Measurements from ENCODE around the gene ATXN1L.
A peak's percentile ranks its signal among the peaks of the same experiment; 100 is the strongest.
"Not testable (repeated sequence)": the region's sequence is repeated elsewhere in the genome, so short reads cannot be mapped to it uniquely, and the experiment has no call there.

The ATXN1L gene

GRCh38 chr16:71853413-71853812 lies 7.6 kb downstream of the ATXN1L start:
- peak; percentile 48 for DNase-seq (ENCODE audit: low spot score)

DNA sequence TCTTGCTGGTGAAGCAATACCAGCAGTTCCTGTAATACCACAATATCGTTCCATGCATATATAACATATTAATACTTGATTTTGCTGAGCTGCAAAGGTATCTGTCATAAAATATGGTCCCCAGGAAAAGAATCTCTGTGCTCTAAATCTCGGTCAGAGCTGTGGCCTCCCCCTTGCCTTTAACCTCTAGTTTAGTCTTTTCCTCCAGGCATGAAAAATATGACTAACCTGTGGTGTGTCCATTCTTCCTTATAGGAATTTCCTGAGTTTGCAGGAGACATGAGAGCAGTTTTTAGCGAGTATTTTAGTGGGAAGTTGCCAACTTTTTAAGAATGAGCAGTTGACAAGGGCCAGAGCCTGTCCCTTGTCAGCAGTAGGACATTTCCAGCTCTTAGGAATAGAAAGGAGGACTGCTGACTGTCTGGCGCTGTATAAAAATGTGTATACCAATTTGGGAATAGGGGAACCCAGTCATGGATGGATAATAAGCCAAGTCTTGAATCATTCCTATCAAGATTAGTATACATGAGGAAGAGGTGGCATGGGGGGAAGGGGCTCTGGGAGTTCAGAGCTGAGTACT lies 8.7 kb downstream of the ATXN1L start:
- no peak for DNase-seq (ENCODE audit: low spot score)

GRCh38 chr16:71855937-71856662 lies 10.3 kb downstream of the ATXN1L start:
- DNase-seq (ENCODE audit: low spot score) = no peak

DNA sequence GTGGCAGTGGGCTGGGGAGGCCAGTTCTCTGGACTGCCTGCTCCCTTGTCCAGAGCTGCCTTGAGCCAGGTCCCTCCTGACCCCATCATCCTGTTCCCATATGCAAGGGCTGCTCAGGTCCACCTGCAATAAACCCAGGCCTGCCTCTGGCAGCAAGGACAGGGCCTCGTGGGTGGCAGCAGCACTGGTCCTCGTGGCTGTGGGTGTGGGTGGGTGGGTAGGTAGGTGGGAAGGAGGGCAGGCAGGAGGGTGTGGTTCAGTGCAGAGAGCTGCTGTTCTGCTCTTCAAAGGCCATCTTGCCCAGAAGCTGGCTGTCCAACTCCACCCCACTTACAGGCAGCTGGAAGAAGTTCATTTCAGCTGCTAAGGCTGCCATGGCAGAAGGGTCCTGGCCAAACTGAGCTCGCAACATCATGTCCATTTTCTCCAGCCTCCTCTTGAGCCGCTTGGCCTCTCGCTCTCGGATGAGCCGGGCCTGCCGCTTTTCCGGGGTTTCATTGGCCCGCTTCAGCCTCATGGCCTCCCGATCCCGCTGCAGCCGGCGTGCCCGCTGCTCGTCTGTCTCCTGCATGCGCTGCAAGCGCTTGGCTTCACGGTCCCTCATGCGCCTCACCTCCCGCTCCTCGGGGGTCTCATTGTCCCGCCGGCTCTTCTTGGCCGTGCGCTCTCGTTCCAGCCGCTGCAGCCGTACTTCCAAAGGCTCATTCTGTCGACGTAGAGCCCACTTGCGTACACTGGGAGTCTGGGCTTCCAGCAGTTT lies 14.2 kb downstream of the ATXN1L start:
- no peak for DNase-seq (ENCODE audit: low spot score)

DNA sequence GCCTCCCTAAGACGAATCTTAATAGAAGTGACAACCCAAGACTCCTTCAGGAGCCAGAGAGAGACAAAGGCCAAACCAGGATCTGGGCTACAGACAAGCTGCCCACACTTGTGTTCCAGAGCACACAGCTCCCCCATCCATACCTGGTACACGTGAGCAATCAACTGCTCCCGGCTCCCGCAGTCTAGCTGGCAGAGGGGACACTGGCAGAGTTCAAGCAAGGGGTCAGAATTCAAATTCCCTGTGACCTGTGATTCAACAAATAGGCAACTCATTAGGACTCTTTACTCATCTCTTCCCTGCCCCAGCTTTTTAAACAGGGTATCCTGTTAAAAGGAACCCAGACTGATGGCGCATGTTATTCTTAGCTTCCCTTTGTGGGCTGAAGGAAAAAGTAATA lies 18.2 kb downstream of the ATXN1L start:
- no peak for DNase-seq (ENCODE audit: low spot score)

GRCh38 chr16:71865173-71865863 lies 19.5 kb downstream of the ATXN1L start:
- no peak for DNase-seq (ENCODE audit: low spot score)

DNA sequence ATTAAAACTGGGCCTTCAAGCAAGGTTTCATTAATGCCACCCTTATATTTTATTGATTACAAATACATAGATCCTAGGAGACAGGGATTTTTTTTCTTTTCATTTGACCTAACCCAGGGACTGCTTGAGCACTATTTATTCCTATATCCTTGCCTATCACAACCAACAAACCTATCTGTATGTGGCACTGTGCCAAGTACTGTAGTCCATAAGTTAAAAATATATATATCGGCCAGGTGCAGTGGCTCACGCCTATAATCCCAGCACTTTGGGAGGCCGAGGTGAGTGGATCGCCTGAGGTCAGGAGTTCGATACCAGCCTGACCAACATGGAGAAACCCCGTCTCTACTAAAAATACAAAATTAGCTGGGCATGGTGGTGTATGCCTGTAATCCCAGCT lies 21.4 kb downstream of the ATXN1L start:
- DNase-seq (ENCODE audit: low spot score) = not testable (repeated sequence)

DNA sequence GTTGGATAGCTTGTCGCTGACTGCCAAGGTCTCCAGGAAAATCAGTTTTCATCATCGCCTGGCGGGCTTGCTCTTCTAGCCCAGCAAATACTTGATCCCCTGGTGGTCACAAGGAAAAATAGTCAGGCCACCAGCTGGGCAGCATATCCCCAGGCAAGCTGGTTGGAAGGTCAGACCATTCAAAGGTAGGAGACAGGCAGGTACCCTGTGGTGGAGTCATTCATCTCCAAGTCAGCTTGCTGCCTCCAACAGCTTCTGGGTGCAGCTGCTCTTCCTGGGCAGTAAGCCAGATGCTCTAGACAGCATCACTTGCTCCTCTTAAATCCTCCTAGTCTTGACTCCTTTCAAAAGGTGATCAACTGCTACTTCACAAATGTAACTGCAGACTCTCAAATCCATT lies 22.2 kb downstream of the ATXN1L start:
- no peak for DNase-seq (ENCODE audit: low spot score)

GRCh38 chr16:71869089-71869488 lies 23.3 kb downstream of the ATXN1L start:
- DNase-seq (ENCODE audit: low spot score) = no peak

DNA sequence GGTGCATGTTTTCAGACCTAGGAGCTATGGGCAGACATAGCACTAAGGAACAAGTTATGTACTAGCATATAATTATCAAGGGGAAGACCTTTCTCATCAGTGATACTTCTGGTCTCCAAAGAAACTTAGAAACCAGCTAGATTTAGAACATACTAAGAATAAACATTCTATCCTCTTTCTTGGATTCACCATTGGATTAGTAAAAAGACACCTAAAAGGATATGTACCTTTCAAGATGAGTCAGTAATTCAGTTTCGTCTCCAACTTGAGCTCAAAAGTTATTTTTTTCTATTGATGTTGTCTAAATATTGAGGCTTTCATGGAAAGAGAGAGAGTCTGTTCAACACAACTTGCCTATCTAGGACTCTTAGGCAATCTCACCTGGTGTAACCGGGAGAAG lies 25.0 kb downstream of the ATXN1L start:
- no peak for DNase-seq (ENCODE audit: low spot score)

- no peak for DNase-seq (ENCODE audit: low spot score)
Measured at GRCh38 chr16:71873199-71873598, 27.4 kb downstream of the ATXN1L start.

DNA sequence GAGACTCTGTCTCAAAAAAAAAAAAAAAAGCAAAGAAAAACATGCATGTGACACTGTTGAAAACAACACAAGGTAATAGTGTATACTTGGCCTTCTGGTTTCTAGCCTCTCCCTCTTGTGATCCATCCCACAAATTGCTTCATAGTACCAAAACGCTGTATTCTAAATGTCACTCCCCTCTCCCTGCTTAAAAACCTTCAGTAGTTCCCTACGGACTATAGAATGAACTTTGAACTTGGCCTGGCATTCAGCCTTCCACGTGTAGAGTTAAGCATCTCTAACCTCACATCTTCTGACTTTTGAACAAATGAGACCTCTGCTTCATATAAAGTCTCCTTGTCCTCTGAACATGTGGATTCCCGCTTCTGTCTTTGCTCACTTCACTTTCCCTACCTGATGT lies 33.1 kb downstream of the ATXN1L start:
- DNase-seq (ENCODE audit: low spot score) = no peak

DNA sequence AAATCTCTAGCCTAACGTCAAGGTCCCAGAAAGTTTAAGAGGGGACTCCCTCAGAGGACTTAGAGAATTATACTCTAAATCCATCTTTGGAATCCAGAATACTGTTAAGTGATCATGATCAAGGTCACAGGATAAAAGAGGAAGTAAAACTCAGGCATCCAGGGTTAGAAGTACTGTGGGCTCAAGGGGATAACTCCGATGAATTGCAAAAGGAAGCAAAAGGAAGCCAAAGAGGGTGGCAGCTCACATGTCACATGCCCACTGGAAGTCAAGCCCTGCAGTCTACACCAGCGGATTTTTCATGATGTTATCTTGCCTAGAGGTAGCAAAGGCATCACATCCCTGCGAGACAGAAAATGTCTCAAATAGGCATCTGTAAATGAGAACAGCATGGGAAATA lies 34.4 kb downstream of the ATXN1L start:
- DNase-seq (ENCODE audit: low spot score) = peak; percentile 13

GRCh38 chr16:71882505-71883167 lies 36.9 kb downstream of the ATXN1L start:
- peak; percentile 95 for DNase-seq (ENCODE audit: low spot score)

- DNase-seq (ENCODE audit: low spot score) = peak; percentile 60
Measured at GRCh38 chr16:71883168-71883848, 37.5 kb downstream of the ATXN1L start.

DNA sequence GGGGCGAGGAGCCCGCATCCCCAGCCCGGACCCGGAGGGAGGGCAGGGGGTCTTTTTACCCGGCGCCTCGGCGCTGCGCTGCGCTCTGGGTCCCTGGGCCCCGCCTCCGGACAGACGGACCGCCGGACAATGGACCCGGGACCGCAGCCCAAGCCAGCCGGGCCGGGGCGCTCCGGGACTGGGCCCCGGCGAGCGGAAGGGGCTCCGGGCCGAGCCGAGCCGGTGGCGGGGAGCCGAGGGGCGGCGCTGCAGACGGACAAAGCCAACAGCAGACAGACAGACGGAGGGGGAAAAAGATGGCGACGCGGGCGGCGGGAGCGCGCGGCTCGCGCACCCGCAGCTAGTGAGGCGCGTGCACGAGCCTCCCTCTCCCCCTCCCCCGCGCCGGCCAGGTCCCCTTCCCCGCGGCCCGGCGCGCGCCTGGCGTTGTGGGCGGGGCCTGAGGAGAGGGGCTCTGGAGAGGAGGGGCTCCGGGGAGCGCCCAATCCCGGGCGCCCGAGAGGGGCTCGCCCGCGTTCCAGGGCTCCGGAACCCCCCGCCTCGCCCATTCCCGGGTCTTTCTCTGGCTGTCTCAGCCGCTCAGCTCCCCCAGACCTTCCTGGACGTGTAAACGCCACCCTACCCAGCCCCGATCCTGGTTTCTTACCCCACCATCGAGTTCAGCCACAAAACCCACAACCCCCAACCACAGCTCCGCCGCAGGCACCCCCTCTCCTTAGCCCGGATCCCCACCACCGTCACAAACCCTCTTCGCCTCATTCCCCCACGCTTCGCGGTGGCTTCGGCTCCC lies 38.3 kb downstream of the ATXN1L start, which contains the start of gene ZNF821:
Gene ZNF821 (minus strand): TSS at position 334 of the 790 bp plus-strand sequence. CDS start 4,236 bp downstream, outside the sequence.
- DNase-seq (ENCODE audit: low spot score) = peak; percentile 90

DNA sequence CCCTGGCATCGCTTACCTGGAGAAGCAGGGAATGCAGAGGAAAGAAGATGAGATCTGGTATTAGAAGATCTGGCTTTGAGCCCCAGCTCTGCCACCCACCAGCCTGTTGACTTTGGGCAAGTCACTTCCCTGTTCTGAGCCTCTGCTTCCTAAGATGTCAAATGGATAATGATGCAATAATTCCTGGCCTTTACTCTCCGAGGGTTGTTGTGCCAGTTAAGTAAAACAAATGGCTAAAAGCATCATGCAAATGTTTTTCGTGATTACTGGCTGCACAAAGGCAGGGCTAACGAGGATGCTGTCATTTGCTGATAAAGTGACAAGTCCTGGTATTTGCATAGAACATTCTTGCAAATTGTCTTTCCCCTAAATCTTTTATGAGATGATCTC lies 39.5 kb downstream of the ATXN1L start:
- DNase-seq (ENCODE audit: low spot score) = peak; percentile 53

GRCh38 chr16:71889147-71889546 lies 43.4 kb downstream of the ATXN1L start:
- no peak for DNase-seq (ENCODE audit: low spot score)

GRCh38 chr16:71893888-71894228 lies 48.1 kb downstream of the ATXN1L start:
- DNase-seq (ENCODE audit: low spot score) = no peak

- peak; percentile 60 for DNase-seq (ENCODE audit: low spot score)
Measured at GRCh38 chr16:71894229-71894920, 48.6 kb downstream of the ATXN1L start.

Data from NAMALWA (cell line).